Kidney capillary endothelial cell (primary cell): ENCODE data around the gene PRSS57.
"Not testable (repeated sequence)": the region's sequence is repeated elsewhere in the genome, so short reads cannot be mapped to it uniquely, and the experiment has no call there.

Experiments used
- DNase-seq: peaks from one replicate; pipeline ENCODE4 v3.0.0-alpha.2; 2018; ENCODE audit warnings: low spot score

Gene PRSS57

GRCh38 chr19:723247-723646 lies 28.0 kb upstream of the PRSS57 start:
- no peak for DNase-seq

GRCh38 chr19:722553-723101 lies 27.4 kb upstream of the PRSS57 start:
- no peak for DNase-seq

DNA sequence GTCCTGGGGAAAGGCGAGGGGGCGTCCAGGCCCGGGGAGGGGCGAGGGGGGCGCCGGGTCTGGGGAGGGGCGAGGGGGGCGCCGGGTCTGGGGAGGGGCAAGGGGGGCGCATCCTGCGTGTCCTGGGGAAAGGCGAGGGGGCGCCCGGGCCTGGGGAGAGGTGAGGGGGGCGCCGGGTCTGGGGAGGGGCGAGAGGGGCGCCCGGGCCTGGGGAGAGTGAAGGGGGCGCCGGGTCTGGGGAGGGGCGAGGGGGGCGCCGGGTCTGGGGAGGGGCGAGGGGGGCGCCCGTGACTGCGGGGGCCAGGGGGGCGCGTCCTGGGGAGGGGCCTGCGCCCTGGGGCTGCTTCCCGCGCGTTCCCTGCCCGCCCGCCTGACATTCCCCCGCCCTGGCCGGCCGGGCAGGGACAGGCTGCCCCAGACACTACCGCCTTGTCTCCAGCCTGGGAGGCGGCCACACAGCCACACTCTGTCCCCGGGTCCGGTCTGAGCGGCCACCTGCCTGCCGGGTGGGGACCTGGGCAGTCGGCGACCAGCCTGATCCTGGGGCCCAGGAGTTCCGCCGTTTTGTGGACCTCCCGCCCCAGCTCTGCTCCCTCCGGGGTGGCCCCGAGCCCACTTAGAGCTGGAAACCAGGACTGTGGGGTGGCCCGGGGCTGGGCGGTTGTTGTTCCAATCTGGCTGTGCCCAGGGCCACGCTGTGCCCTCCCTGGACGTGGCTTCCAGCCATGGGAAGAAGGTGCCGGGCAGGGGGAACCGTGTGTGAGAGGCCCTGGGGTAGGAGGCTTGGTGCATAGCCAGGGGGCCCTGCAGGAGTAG lies 25.3 kb upstream of the PRSS57 start:
- DNase-seq = no peak

- DNase-seq = no peak
Observed at GRCh38 chr19:719636-720344, 24.5 kb upstream of the PRSS57 start.

GRCh38 chr19:718991-719512 lies 23.8 kb upstream of the PRSS57 start:
- DNase-seq = no peak

GRCh38 chr19:718251-718951 lies 23.1 kb upstream of the PRSS57 start:
- no peak for DNase-seq

- no peak for DNase-seq
Observed at GRCh38 chr19:715347-715746, 20.1 kb upstream of the PRSS57 start.

GRCh38 chr19:711254-711653 lies 16.0 kb upstream of the PRSS57 start:
- no peak for DNase-seq

- DNase-seq = no peak
Observed at GRCh38 chr19:710767-711166, 15.5 kb upstream of the PRSS57 start.

DNA sequence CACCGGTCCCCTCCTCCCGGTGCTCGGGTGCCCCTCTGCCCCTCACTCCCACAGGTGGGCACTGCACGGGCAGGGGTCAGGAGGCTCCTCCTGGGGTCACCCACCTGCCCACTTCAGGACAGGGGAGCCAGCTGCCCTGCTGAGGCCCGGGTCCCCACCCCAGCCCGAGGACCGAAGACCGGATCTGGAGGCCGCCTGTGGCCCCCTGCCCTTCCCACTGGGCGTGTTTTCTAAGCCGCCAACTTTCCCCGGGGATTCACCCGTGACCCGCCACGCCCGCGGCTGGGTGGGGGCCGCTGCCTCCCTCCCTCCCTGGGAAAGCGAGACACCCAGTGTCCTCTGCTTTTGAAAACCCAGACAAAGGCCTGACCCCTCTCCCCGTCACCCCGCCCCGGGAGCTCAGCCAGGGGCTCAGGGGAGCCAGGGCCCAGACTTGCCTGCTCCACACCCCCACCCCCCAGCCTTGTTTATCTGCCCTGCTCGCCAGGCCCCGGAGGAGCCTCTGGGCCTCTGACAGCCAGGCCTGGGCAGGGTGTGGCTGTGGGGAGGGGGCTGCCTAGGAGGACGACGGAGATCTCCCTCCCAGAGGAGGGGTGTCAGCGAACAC lies 14.8 kb upstream of the PRSS57 start:
- DNase-seq = no peak

DNA sequence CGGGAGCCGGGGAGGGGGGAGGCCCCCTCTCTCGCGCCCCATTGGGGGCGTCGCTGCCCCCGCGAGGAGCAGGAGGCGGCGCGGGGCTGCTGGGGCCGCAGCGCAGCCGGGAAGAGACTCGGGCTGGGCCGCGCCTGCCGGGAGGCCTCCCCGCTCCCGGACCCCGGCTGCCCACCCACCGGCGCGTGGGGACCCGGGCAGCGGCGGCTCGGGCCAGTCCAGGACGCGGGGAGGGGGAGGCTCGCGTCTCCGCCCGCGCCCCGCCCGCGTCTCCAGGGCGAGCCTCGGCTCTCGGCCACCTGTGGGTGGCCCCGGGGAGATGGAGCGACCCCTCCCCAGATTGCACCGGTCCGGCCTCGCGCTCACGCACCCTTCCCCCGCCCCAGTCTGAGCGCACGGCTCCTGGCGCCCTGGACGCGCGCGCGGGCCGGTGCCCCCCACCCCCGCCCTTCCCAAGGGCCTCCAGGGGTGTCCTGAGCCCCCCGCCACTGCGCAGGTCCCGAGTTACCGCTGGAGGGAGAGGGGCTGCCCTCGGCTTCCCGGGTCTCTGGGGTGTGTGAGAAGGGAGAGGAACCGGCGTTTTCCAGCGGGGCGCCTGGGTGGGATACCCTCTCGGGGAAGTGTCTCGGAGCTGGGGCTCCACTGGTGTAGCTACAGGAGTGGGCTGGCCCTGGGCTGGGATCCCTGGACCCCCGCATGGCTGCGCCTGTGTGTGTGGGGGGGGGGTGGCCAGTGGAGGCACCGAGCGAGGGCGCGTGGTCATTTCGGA lies 14.1 kb upstream of the PRSS57 start:
- DNase-seq = no peak

DNA sequence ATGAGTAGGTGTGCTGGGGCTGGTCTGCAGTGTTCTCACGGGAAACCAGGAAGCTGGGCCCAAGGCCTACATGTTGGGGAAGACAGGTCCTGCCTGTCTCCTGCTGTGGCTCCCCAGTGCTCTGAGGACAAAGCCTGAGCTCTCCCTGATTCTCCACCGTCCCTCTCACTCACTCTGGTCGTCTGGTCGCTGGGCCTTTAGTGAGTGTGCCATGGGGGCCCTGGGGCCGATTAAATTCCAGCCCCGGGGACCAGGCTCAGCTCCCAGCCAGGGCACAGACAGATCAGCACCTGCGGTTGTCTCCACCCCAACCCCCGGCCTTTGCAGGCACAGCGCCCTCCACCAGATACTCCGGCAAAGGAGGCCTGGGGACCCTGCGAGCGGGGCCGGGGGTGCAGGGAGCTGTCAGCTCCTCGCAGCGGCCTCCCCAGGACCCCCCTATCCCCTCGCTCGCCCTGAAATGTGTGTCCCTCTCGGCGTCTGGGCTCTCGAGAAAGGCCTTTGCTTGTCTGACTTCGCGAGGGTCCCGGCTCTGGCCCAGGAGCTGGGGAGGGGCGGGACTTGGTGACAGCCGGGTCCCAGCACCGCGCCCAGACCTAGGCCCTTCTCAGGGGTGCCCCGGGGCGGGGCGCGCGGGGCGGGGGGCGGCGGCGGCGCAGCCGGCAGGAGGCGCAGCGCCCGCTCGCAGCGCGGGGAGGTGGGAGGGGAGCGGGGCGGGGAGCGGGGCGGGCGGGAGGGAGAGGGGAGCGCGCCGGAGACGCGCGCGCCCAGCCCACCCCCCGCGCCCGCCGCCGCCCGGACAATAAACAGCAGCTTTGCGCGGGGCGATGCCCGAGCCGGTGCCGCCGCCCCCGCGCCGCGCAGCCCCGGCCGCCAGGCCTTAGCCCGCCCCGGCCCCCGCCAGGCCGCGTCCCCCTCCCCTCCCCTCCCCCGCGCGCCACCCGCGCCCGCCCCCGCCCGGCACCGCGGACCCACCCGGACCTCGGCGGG lies 13.2 kb upstream of the PRSS57 start, which contains the start of gene PALM:
PALM (plus strand) TSS at position 782 of the 990 bp plus-strand sequence. CDS start 212 bp downstream, outside the sequence.
- no peak for DNase-seq

DNA sequence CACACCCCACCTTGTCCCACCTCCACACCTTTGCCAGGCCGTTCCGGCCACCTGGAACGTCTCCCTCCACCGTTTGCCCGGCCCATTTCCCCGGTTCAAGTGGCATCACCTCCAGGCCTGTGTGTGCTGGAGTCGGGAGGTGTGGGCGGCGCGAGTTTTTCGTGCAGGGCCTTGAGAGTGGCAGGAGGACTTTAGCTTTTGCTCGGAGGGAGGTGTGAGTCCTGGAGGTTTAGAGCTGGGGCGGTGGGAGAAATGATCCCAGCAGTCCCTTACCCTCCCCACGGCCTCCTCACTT lies 9.1 kb upstream of the PRSS57 start:
- no peak for DNase-seq

DNA sequence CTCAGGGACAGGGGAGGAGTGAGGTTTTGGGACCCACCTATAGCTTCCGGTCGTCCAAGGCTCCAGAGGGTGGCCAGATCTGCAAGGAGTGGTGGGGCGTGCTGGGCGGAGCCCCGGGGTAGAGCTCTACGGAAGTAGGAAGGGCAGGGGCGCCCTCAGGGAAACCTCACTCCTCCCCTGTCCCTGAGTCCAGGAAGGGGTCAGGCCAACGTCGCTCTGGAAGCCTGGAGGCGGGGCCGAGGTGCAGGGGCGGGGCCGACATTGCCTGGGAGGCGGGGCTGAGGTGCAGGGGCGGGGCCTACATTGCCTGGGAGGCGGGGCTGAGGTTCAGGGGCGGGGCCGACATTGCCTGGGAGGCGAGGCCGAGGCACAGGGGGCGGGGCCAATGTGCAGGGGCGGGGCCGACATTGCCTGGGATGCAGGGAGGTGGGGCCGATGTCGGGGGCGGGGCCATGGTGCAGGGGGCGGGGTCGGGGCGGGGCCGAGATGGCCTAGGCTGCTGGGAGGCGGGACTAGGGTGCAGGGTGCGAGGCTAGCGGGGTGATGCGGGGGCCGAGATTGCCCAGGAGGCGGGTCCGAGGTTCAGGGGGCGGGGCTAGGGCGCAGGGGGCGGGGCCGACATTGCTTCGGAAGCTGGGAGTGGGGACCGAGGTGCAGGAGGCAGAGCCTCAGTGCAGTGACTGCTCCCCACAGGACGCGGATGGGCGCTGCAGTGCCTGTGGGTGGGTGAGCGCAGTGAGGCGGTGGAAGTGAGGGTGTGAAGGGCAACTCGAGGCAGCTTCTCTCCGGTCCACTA lies 8.6 kb upstream of the PRSS57 start:
- DNase-seq = peak; percentile 57

DNA sequence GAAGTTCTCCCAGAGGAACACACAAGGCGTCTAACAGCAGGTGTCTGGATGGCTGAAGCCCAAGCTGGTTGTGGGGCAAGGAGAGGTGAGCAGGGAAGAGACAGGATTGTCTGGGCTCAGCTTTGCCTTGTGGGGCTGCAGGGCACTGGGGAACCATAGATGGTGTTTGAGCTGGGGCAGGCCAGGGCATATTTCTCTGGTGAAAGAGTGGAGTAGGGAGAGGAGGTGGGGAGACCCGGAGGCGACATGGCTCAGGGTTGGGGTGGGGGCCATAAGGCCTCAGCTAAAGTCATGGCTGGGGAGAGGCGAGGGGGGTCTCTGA lies 8.0 kb upstream of the PRSS57 start:
- DNase-seq = no peak

GRCh38 chr19:702847-703246 lies 7.6 kb upstream of the PRSS57 start:
- not testable (repeated sequence) for DNase-seq

DNA sequence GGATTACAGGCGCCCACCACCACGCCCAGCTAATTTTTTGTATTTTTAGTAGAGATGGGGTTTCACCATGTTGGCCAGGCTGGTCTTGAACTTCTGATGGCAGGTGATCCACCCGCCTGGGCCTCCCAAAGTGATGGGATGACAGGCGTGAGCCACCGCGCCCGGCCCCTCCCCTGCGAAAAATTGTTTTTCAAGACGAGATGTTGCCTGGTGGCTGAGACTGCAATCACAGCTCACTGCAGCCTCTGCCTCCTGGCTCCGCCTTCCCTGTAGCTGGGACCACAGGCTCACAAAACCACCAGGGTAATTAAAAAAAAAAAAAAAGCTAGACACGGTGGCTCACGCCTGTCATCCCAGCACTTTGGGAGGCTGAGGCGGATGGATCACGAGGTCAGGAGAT lies 4.6 kb upstream of the PRSS57 start:
- DNase-seq = not testable (repeated sequence)

GRCh38 chr19:698529-698928 lies 3.3 kb upstream of the PRSS57 start:
- not testable (repeated sequence) for DNase-seq
